AG04450 (cell line): ENCODE results near the gene AMPH. TPM values are rescaled to one million over a fixed set of nuclear protein-coding genes. Genes with fewer than 3 reads are reported as not detected.
A peak's percentile ranks its signal among the peaks of the same experiment; 100 is the strongest.

Source experiments
- CTCF ChIA-PET: fragments of 300-600, 350-600 bp; formaldehyde crosslinking; extraction: SDS; loops from one replicate; lab custom pipeline; 2022; ENCODE audit warnings: antibody characterized with exemption, inconsistent platforms; lab: Charles Lee
- POLR2A ChIA-PET: fragments of 350-600 bp; formaldehyde crosslinking; extraction: SDS; loops from one replicate; lab custom pipeline; 2021; ENCODE audit warnings: antibody characterized with exemption, inconsistent platforms; lab: Yijun Ruan, JAX
- DNase-seq: peaks from one replicate; pipeline ENCODE4 v3.0.0-alpha.2; 2011; ENCODE audit warnings: low read depth, low spot score
- H3K27ac ChIP-seq: one replicate; pipeline ENCODE4 v1.5.1; 2012; ENCODE audit warnings: low read depth, low read length, control low read depth
- H3K27me3 ChIP-seq: one replicate; pipeline ENCODE4 v1.6.0; 2012; ENCODE audit warnings: low read length; ENCODE audit not compliant: control insufficient read depth, insufficient read depth
- H3K4me3 ChIP-seq: 2 replicates; pipeline ENCODE4 v1.5.1; 2011; ENCODE audit warnings: mild to moderate bottlenecking, low read depth, low read length, control low read depth
- H3K9me3 ChIP-seq: 2 replicates; pipeline ENCODE4 v1.5.1; 2012; ENCODE audit warnings: low read length; ENCODE audit not compliant: control insufficient read depth, insufficient read depth
- CTCF ChIP-seq: IDR thresholded peaks from 2 replicates; pipeline ENCODE4 v1.5.1; 2011; ENCODE audit warnings: low read depth, low read length, control low read depth, inconsistent platforms
- polyA plus RNA-seq: library from polyadenylated mRNA; depleted of rRNA; stranded (reverse); fragments of >200 nt; gene quantifications from 2 replicates; pipeline ENCODE4 v1.2.3, GENCODE V29; 2011

AMPH gene
- polyA plus RNA-seq, 1 experiment = 19.5 TPM

- Histone ChIP-seq H3K27ac (peak overlapping the region; percentile 21), H3K27me3 (peaks cover 3% of the 10 kb centered on the region), H3K4me3 (peak overlapping the region; percentile 61), H3K9me3 (no peaks in the 10 kb centered on the region)
- ChIA-PET POLR2A (no interaction called here), CTCF (interaction anchor here (1.0 kb wide), 1 partner anchor 294 kb away, joined by 3 read pairs; no protein-coding TSS in a partner anchor)
- no peak for TF ChIP-seq CTCF
- no peak for DNase-seq
Measured at GRCh38 chr7:38629651-38630510, 1.3 kb downstream of the AMPH start.

- Histone ChIP-seq H3K27ac (no peak overlapping the region), H3K27me3 (peaks cover 3% of the 10 kb centered on the region), H3K4me3 (0 out of 2 replicates have a peak overlapping the region, but pooled peaks have one; percentile 7), H3K9me3 (no peaks in the 10 kb centered on the region)
- POLR2A ChIA-PET = no interaction called here
- DNase-seq = peak; percentile 50
- TF ChIP-seq CTCF = no peak
- CTCF ChIA-PET = interaction anchor here (1.0 kb wide), 1 partner anchor 230 kb away, joined by 3 read pairs; no protein-coding TSS in a partner anchor
Measured at GRCh38 chr7:38628630-38629385, 2.4 kb downstream of the AMPH start.

- POLR2A ChIA-PET = no interaction called here
- no peak for TF ChIP-seq CTCF
Measured at GRCh38 chr7:38625866-38626265, 5.3 kb downstream of the AMPH start.

GRCh38 chr7:38615665-38616064 lies 15.5 kb downstream of the AMPH start:
- Histone ChIP-seq H3K9me3 (no peaks in the 10 kb centered on the region), H3K4me3 (no peak overlapping the region), H3K27ac (no peak overlapping the region), H3K27me3 (no peaks in the 10 kb centered on the region)
- no peak for TF ChIP-seq CTCF
- DNase-seq = no peak
- ChIA-PET CTCF (no interaction called here), POLR2A (no interaction called here)

More at GRCh38 chr7:38625866-38626265, 5.3 kb downstream of the AMPH start:
- no peak overlapping the region for H3K27ac ChIP-seq
- H3K4me3 ChIP-seq = no peak overlapping the region
- DNase-seq = no peak
- no peaks in the 10 kb centered on the region for H3K27me3 ChIP-seq
- CTCF ChIA-PET = no interaction called here
- H3K9me3 ChIP-seq = no peaks in the 10 kb centered on the region
